ENCODE results near the gene KIF26A.

DNA sequence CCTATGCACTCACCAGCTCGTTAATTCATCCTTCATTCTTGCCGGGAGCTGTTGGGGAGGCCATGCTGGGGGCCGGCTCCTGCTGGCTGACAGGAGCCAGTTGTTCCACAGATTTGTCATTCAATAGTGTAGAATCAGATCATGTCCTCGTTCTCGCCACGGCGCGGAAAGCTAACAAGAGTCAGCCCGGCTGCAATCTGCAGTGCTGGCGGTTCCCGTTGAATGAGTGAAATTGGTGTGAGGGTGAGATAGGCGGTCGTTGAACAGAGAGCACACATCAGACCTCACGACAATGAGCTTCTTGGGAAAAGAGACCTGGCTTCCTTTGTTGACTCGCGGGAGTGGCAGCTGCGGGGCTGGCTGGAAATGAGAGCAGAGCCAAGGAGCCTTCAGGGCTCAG, 57.5 kb downstream of the KIF26A start:
- TF ChIP-seq, protein P1, sequence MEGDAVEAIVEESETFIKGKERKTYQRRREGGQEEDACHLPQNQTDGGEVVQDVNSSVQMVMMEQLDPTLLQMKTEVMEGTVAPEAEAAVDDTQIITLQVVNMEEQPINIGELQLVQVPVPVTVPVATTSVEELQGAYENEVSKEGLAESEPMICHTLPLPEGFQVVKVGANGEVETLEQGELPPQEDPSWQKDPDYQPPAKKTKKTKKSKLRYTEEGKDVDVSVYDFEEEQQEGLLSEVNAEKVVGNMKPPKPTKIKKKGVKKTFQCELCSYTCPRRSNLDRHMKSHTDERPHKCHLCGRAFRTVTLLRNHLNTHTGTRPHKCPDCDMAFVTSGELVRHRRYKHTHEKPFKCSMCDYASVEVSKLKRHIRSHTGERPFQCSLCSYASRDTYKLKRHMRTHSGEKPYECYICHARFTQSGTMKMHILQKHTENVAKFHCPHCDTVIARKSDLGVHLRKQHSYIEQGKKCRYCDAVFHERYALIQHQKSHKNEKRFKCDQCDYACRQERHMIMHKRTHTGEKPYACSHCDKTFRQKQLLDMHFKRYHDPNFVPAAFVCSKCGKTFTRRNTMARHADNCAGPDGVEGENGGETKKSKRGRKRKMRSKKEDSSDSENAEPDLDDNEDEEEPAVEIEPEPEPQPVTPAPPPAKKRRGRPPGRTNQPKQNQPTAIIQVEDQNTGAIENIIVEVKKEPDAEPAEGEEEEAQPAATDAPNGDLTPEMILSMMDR (IDR thresholded peaks at IDR 0.05), result no peak
- TF ChIP-seq POLR2A (IDR thresholded peaks at IDR 0.05), result no peak
- no peak for TF ChIP-seq POLR2AphosphoS5 (IDR thresholded peaks at IDR 0.05)
- TF ChIP-seq EP300 (IDR thresholded peaks at IDR 0.05), result no peak
